Measurements from ENCODE around the gene KIF3B.

Gene KIF3B

GRCh38 chr20:32277361-32278198, at the start of gene KIF3B:
KIF3B (plus strand) TSS chr20:32277651; CDS start chr20:32309778, 32,127 bp downstream.
- Mint-ChIP-seq H3K4me3 (peak within 1 kb of the TSS; percentile 85), H3K27ac (peak within 1 kb of the TSS; percentile 70), H3K4me1 (ENCODE audit: low read depth) (peaks cover 25% of the 10 kb centered on the region), H3K9me3 (no peaks in the 10 kb centered on the region), H3K27me3 (no peaks in the 10 kb centered on the region), H3K36me3 (ENCODE audit: low read depth) (peaks cover 8% of the 10 kb centered on the region)
- intact Hi-C loops (cut with micrococcal nuclease), result no loop called here

GRCh38 chr20:32227744-32228688, 49.4 kb upstream of the KIF3B start:
- H3K36me3 Mint-ChIP-seq (ENCODE audit: low read depth), result peaks cover 69% of the 10 kb centered on the region

GRCh38 chr20:32229251-32229747, 48.2 kb upstream of the KIF3B start:
- peaks cover 64% of the 10 kb centered on the region for H3K36me3 Mint-ChIP-seq (ENCODE audit: low read depth)
- H3K9me3 Mint-ChIP-seq, result no peaks in the 10 kb centered on the region
- H3K27ac Mint-ChIP-seq, result no peak overlapping the region
- H3K27me3 Mint-ChIP-seq, result no peaks in the 10 kb centered on the region
- H3K4me3 Mint-ChIP-seq, result no peak overlapping the region
- intact Hi-C loops (cut with micrococcal nuclease), result no loop called here
- H3K4me1 Mint-ChIP-seq (ENCODE audit: low read depth), result peaks cover 58% of the 10 kb centered on the region

More at GRCh38 chr20:32227744-32228688, 49.4 kb upstream of the KIF3B start:
- H3K4me3 Mint-ChIP-seq, result no peak overlapping the region
- no peaks in the 10 kb centered on the region for H3K9me3 Mint-ChIP-seq
- no peaks in the 10 kb centered on the region for H3K27me3 Mint-ChIP-seq
- intact Hi-C loops (cut with micrococcal nuclease), result no loop called here
- peak overlapping the region; percentile 9 for H3K27ac Mint-ChIP-seq
- H3K4me1 Mint-ChIP-seq (ENCODE audit: low read depth), result peaks cover 45% of the 10 kb centered on the region

DNA sequence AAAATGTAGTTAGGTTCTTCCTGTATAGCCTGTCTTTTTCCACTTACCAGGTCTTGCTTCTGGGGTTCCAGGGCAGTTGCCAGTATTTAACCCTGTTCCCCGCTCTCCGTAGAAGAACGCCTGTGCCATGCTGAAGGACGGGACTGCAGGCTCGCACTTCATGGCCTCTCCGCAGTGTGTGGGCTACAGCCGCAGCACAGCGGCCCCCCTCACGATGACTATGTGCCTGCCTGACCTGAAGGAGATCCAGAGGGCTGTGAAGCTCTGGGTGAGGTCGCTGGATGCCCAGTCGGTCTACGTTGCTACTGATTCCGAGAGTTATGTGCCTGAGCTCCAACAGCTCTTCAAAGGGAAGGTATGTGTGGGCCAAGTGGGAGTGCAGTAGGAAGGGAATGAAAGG, 46.7 kb upstream of the KIF3B start:
- no peaks in the 10 kb centered on the region for H3K9me3 Mint-ChIP-seq
- no peak overlapping the region for H3K27ac Mint-ChIP-seq
- intact Hi-C loops (cut with micrococcal nuclease), result no loop called here
- H3K27me3 Mint-ChIP-seq, result no peaks in the 10 kb centered on the region
- H3K4me1 Mint-ChIP-seq (ENCODE audit: low read depth), result peaks cover 69% of the 10 kb centered on the region
- H3K36me3 Mint-ChIP-seq (ENCODE audit: low read depth), result peaks cover 65% of the 10 kb centered on the region
- H3K4me3 Mint-ChIP-seq, result no peak overlapping the region

GRCh38 chr20:32231245-32231644, 46.2 kb upstream of the KIF3B start:
- intact Hi-C loops (cut with micrococcal nuclease), result no loop called here
- Mint-ChIP-seq H3K27ac (peak overlapping the region; percentile 78), H3K9me3 (no peaks in the 10 kb centered on the region), H3K27me3 (no peaks in the 10 kb centered on the region), H3K4me3 (no peak overlapping the region), H3K36me3 (ENCODE audit: low read depth) (peaks cover 66% of the 10 kb centered on the region), H3K4me1 (ENCODE audit: low read depth) (peaks cover 69% of the 10 kb centered on the region)

DNA sequence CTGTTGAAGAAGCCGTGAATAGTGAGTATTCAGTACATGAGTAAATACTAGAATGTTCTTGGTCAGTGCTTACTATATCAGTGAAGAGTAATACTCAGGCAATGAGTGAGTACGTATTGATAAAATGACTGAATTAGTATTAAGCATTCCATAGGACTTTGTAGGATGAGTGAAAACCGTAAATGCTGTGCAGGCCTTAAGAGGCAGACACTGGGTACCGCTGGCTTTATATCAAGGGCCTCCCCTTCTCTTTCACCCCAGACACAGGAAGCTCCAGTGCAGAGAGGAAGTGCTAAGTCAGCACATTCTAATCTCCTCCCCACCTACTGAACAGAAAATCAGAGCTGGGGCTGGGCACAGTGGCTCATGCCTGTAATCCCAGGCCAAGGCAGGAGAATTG, 45.6 kb upstream of the KIF3B start:
- peaks cover 63% of the 10 kb centered on the region for H3K4me1 Mint-ChIP-seq (ENCODE audit: low read depth)
- peaks cover 69% of the 10 kb centered on the region for H3K36me3 Mint-ChIP-seq (ENCODE audit: low read depth)
- H3K27ac Mint-ChIP-seq, result peak overlapping the region; percentile 78
- no peaks in the 10 kb centered on the region for H3K9me3 Mint-ChIP-seq
- intact Hi-C loops (cut with micrococcal nuclease), result no loop called here
- H3K27me3 Mint-ChIP-seq, result no peaks in the 10 kb centered on the region
- H3K4me3 Mint-ChIP-seq, result peak overlapping the region; percentile 47

DNA sequence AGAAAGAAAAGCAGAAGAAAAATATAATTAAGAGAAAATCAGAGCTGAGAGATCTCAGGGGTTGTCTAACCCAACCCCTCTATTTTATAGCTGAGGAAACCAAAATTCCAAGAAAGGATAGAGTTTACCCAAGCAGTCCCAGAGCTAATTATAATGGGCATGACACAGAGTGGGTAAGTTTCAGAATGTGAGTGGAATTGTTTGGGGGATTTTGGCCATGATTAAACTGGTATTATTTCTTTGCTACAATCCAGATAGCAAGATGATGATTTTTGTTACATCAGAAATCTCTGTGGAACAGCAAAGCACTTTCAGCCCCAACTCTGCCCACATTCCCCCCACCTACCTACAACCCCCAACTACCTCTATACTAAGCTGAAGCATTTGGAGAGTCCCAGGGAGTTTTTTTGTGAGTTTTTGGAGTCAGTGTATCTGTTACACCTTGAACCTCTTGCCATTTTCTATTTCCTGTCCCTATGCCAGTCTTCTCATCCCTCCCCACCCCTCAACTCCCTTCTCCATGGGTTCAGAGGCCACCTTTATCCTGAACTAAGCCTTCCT, 45.0 kb upstream of the KIF3B start:
- Mint-ChIP-seq H3K4me3 (no peak overlapping the region), H3K27ac (peak overlapping the region; percentile 78), H3K9me3 (no peaks in the 10 kb centered on the region), H3K4me1 (ENCODE audit: low read depth) (peaks cover 57% of the 10 kb centered on the region), H3K36me3 (ENCODE audit: low read depth) (peaks cover 74% of the 10 kb centered on the region), H3K27me3 (no peaks in the 10 kb centered on the region)
- intact Hi-C loops (cut with micrococcal nuclease), result no loop called here

DNA sequence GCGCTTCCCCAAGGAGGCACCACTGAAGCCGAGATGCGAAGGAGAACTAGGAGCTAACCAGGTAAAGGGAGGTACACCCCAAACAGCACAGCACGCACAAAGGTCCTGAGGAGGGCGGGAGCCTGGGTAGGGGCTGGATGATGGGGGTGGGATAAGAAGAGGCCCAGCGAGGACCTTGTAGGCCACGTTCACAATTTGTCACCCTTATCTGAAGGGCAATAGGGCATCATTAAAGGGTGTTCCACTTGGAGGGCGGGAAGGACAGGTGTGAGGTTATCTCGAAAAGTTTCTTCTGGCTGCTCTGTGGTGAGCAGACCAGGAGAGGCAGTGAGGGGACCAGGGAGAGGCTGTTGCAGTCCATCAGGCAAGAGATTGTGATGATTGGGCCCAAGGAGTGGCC, 44.2 kb upstream of the KIF3B start:
- Mint-ChIP-seq H3K4me3 (no peak overlapping the region), H3K4me1 (ENCODE audit: low read depth) (peaks cover 48% of the 10 kb centered on the region), H3K9me3 (no peaks in the 10 kb centered on the region), H3K36me3 (ENCODE audit: low read depth) (peaks cover 73% of the 10 kb centered on the region), H3K27me3 (no peaks in the 10 kb centered on the region), H3K27ac (peak overlapping the region; percentile 78)
- intact Hi-C loops (cut with micrococcal nuclease), result no loop called here

- Mint-ChIP-seq H3K36me3 (ENCODE audit: low read depth) (peaks cover 68% of the 10 kb centered on the region), H3K4me1 (ENCODE audit: low read depth) (peaks cover 49% of the 10 kb centered on the region), H3K4me3 (no peak overlapping the region), H3K27ac (no peak overlapping the region), H3K9me3 (no peaks in the 10 kb centered on the region), H3K27me3 (no peaks in the 10 kb centered on the region)
- intact Hi-C loops (cut with micrococcal nuclease), result no loop called here
Measured at GRCh38 chr20:32234135-32234808, 43.2 kb upstream of the KIF3B start.

GRCh38 chr20:32235331-32236047, 42.0 kb upstream of the KIF3B start:
- peaks cover 61% of the 10 kb centered on the region for H3K4me1 Mint-ChIP-seq (ENCODE audit: low read depth)
- peaks cover 56% of the 10 kb centered on the region for H3K36me3 Mint-ChIP-seq (ENCODE audit: low read depth)
- H3K27me3 Mint-ChIP-seq, result no peaks in the 10 kb centered on the region
- no peak overlapping the region for H3K4me3 Mint-ChIP-seq
- no peaks in the 10 kb centered on the region for H3K9me3 Mint-ChIP-seq
- intact Hi-C loops (cut with micrococcal nuclease), result no loop called here
- H3K27ac Mint-ChIP-seq, result no peak overlapping the region

- H3K27me3 Mint-ChIP-seq, result no peaks in the 10 kb centered on the region
- peaks cover 58% of the 10 kb centered on the region for H3K4me1 Mint-ChIP-seq (ENCODE audit: low read depth)
- H3K27ac Mint-ChIP-seq, result no peak overlapping the region
- H3K36me3 Mint-ChIP-seq (ENCODE audit: low read depth), result peaks cover 50% of the 10 kb centered on the region
- H3K9me3 Mint-ChIP-seq, result no peaks in the 10 kb centered on the region
- H3K4me3 Mint-ChIP-seq, result no peak overlapping the region
- intact Hi-C loops (cut with micrococcal nuclease), result no loop called here
Measured at GRCh38 chr20:32236048-32236533, 41.4 kb upstream of the KIF3B start.

GRCh38 chr20:32236819-32237218, 40.6 kb upstream of the KIF3B start:
- H3K27me3 Mint-ChIP-seq, result no peaks in the 10 kb centered on the region
- H3K27ac Mint-ChIP-seq, result no peak overlapping the region
- no peaks in the 10 kb centered on the region for H3K9me3 Mint-ChIP-seq
- intact Hi-C loops (cut with micrococcal nuclease), result no loop called here
- peaks cover 45% of the 10 kb centered on the region for H3K36me3 Mint-ChIP-seq (ENCODE audit: low read depth)
- H3K4me1 Mint-ChIP-seq (ENCODE audit: low read depth), result peaks cover 54% of the 10 kb centered on the region
- no peak overlapping the region for H3K4me3 Mint-ChIP-seq

DNA sequence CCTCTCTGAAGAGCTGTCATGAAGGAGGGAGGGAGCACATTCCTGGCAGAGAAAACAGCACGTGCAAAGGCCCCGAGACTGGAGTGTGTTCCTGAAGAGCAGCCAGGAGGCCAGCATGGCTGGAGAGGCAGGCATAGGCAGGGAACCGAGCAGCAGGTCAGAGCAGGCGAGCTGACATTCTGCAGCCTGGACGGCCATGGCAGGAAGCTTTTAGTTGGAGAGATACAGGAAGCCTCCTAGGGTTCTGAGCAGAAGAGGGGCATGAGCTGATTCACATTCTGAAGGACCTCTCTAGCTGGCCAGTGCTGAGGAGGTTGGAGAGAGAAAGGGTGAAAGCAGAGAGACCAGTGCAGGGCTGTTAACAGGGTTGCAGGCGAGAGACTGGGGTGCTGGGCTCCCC, 40.0 kb upstream of the KIF3B start:
- H3K27me3 Mint-ChIP-seq, result no peaks in the 10 kb centered on the region
- H3K4me1 Mint-ChIP-seq (ENCODE audit: low read depth), result peaks cover 48% of the 10 kb centered on the region
- H3K9me3 Mint-ChIP-seq, result no peaks in the 10 kb centered on the region
- H3K27ac Mint-ChIP-seq, result no peak overlapping the region
- no peak overlapping the region for H3K4me3 Mint-ChIP-seq
- H3K36me3 Mint-ChIP-seq (ENCODE audit: low read depth), result peaks cover 39% of the 10 kb centered on the region
- intact Hi-C loops (cut with micrococcal nuclease), result no loop called here

Data from dendritic cell treated with granulocyte-macrophage colony-stimulating factor and Interleukin-4, amounts not matched to agents 40 ng/mL and 50 ng/mL, for 4 days (primary cell).